GM12878 (cell line): ENCODE measurements around the gene CLIC6.

ENCODE experiments used
- POLR2AphosphoS5 ChIP-seq: IDR thresholded peaks from 2 replicates; pipeline ENCODE4 v1.6.1; 2011; ENCODE audit warnings: mild to moderate bottlenecking, low read length, inconsistent platforms
- TF ChIP-seq, protein P1 (sequence below), 3 experiments: IDR thresholded peaks in 2 of 3; conservative IDR thresholded peaks in 1 of 3; 2 replicates each; pipeline ENCODE4 v1.5.1; 2011; ENCODE audit warnings: low read depth in 3 of 3, low read length in 3 of 3, mild to moderate bottlenecking in 3 of 3, control low read depth in 2 of 3, moderate library complexity in 2 of 3, inconsistent platforms in 1 of 3, mixed read lengths in 1 of 3; ENCODE audit not compliant: control insufficient read depth in 2 of 3, insufficient read depth in 1 of 3; ENCODE audit errors: extremely low read depth in 1 of 3

DNA sequence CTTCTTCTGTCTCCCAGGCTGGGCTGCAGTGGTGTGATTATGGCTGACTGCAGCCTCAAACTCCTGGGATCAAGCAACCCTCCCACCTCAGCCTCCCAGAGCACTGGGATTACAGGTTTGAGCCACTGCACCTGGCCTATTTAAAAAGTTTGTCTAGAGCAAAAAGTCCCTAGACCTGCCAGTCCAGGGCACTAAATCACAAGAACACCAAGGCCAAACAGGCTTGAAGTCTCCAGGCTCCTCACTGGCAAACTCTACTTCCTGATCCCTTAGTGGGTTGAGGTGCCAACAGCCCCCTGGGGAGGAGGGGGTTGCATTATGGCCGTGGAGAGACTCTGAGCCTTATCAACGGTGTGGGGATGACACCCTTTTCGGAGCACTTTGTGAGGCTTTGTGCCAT lies 76.0 kb downstream of the CLIC6 start:
- TF ChIP-seq, protein P1, sequence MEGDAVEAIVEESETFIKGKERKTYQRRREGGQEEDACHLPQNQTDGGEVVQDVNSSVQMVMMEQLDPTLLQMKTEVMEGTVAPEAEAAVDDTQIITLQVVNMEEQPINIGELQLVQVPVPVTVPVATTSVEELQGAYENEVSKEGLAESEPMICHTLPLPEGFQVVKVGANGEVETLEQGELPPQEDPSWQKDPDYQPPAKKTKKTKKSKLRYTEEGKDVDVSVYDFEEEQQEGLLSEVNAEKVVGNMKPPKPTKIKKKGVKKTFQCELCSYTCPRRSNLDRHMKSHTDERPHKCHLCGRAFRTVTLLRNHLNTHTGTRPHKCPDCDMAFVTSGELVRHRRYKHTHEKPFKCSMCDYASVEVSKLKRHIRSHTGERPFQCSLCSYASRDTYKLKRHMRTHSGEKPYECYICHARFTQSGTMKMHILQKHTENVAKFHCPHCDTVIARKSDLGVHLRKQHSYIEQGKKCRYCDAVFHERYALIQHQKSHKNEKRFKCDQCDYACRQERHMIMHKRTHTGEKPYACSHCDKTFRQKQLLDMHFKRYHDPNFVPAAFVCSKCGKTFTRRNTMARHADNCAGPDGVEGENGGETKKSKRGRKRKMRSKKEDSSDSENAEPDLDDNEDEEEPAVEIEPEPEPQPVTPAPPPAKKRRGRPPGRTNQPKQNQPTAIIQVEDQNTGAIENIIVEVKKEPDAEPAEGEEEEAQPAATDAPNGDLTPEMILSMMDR (IDR thresholded peaks at IDR 0.05 in 2 of 3, conservative IDR thresholded peaks at IDR 0.05 in 1 of 3; ENCODE audit: control insufficient read depth in 2 of 3, extremely low read depth in 1 of 3, insufficient read depth in 1 of 3, low read depth in 3 of 3, low read length in 3 of 3) = no peak
- no peak for TF ChIP-seq POLR2AphosphoS5
